HG03139 (cell line): ENCODE results near the gene ADPRHL1.
"Not testable (repeated sequence)": the region's sequence is repeated elsewhere in the genome, so short reads cannot be mapped to it uniquely, and the experiment has no call there.

Source experiments
- ATAC-seq: cut with Tn5 transposase; IDR thresholded peaks from one replicate; pipeline ENCODE4 v1.9.1; 2021; ENCODE audit not compliant: unreplicated experiment

The ADPRHL1 gene

DNA sequence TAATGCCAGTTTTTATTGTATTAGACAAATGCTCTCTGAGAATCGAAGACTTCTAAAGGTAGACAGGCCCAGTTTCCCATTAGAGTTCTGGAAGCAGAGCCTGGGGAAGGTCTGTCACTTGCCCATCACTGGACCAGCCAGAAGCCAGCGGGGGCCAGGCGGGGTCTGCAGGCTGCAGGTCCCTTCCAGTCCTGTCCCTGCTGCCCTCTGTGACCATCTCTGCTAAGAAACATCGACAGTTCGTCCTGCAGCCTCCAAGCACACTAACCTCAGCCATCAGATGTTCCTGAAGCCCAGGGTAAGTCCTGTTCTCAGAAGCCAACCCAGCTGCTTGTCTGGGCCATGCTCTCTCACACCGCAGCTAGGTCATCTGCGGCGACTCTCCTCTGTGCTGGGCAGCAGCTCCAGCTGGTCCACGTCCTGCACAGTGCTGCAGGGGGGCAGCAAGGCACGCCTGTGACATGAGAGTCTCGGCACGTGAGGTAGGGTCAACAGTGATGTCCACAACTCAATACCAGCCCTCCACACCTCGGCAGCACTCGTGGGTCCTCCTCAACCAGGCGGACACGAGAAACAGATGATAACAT lies 2.9 kb upstream of the ADPRHL1 start:
- no peak for ATAC-seq

DNA sequence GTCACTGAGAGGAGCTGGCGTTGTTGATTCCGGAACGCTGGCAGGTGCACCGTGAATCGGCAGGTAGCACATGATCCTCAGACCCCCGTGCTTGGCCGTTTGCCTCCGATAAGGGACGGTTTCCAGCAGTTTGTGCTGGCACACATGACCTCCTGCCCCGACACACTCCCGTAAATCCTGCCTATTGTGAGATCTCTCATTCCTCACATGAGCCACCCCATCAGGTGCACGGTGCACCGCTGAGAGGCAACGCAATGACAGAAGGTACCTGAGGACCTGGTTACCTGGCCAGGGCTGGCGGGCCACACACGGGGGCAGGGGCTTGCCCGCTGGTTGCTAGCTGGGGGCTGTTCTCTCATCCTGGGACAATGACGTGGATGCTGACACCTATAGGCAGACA lies 2.1 kb upstream of the ADPRHL1 start:
- ATAC-seq = no peak

DNA sequence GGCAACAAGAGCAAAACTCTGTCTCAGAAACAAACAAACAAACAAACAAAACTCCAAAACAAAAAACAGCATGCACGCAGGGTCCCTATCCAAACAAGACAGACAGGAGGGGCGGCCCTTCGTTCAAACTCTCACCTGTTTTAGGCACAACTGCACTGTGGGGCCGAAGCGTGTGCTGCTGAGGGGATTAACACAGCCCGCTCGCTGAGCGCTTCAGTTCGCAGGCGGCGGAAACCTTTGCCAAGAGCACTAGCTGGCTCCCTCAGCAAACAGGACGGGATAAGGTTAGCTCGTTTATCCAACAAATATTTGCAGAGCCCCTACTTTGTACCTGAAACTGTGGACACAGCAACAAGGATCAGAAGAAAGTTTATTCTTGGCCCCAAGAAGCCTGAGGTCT lies 1.6 kb upstream of the ADPRHL1 start:
- no peak for ATAC-seq

DNA sequence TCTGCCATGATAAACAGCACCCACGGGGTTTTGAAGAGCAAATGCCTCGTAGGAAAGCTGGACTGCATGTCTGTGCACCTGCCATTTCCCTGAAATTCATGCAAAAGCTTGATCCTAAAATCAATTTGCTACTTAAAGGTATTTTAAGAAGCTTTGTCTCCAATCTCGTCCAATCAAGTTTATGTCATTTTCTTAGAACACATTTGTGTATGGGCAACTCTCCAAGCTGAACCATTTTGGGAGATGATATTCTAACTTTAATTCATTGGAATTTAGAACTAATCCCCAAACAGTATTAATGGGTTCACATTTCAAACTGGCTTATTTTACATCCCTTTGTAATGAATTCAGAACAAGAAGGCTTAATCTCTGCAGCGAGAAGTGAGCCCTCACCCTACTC lies 822 bp downstream of the ADPRHL1 start:
- ATAC-seq = no peak

DNA sequence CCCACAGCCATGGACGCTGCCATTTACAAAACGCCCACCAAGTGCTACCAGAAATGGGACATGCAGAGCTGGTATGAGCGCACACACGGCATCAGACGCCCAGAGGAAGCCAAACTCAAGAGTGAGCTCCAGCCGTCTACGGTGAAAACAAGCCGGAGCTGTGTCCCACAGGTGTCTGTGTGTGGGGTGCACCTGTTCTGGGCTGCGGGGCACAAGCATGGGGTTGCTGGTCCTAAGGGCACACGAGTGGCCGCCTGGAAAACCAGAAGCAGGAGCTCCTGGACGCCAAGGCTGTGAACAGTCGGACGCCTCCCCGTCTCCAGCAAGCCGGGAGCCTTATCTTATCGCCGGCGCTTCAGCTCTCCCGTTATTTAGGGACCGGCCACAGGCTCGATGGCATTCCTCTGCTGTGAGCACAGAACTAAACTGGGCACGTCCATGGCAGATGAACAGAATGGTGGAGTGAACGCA lies 1.3 kb downstream of the ADPRHL1 start:
- no peak for ATAC-seq

DNA sequence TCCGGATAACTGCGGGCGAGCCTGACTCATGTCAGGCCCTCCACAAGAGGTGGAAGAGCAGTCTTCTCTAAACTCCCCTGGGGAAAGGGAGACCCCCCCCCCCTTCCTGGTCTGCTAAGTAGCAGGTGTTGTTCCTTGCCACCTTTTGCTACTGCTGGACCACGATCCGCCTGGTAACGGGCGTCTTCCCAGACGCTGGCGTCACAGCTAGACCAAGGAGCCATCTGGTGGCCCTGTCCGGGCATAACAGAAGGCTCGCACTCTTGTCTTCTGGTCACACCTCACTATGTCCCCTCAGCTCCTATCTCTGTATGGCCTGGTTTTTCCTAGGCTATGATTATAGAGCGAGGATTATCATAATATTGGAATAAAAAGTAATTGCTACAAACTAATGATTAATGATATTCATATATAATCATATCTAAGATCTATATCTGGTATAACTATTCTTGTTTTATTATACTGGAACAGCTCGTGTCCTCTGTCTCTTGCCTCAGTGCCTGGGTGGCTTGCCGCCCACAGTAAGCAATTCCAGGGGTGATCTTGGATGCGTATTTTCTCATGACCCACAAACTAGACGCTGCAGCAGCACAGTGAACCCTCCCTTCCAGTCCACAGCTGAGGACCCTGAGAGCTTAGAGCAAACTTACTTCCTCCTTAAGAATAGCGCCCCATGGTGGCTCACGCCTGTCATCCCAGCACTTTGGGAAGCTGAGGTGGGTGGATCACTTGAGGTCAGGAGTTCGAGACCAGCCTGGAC lies 2.2 kb downstream of the ADPRHL1 start:
- not testable (repeated sequence) for ATAC-seq

DNA sequence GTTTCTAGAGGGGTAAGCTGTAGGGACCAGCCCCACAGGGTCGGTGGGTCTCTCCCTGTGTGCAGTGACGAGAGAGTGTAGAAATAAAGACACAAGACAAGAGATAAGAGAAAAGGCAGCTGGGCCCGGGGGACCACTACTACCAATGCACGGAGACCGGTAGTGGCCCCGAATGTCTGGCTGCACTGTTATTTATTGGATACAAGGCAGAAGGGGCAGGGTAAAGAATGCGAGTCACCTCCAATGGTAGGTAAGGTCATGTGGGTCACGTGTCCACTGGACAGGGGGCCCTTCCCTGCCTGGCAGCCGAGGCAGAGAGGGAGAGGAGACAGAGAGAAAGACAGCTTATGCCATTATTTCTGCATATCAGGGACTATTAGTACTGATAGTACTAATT lies 2.9 kb downstream of the ADPRHL1 start:
- ATAC-seq = not testable (repeated sequence)

DNA sequence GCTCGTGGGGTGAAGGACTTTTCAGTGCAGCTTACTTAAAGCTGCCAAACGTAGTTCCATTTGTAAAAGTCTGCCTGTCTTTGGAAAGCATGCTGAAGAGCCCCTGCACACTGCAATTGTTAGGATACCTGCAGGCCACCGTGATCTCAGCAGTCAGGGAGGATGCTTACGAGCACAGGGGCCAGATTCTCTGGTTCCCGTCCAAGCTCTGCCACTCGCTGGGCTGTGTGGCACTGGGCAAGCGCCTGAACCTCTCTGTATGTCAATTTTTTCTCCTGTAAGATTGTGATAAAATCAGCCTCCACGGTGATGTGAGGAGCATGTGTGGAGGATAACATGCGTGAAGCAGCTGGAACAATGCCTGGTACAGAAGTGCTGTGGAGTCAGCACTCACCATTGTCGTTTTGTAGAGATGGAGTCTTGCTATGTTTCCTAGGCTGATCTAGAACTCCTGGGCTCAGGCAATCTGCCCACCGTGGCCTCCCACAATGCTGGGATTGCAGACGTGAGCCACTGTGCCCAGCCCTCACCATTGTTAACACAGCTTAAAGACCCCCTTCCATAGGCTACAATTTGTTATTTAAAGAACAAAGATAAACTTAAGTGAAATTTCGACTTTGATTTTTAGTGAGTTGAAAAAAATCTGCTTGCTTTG lies 3.5 kb downstream of the ADPRHL1 start:
- ATAC-seq = no peak

DNA sequence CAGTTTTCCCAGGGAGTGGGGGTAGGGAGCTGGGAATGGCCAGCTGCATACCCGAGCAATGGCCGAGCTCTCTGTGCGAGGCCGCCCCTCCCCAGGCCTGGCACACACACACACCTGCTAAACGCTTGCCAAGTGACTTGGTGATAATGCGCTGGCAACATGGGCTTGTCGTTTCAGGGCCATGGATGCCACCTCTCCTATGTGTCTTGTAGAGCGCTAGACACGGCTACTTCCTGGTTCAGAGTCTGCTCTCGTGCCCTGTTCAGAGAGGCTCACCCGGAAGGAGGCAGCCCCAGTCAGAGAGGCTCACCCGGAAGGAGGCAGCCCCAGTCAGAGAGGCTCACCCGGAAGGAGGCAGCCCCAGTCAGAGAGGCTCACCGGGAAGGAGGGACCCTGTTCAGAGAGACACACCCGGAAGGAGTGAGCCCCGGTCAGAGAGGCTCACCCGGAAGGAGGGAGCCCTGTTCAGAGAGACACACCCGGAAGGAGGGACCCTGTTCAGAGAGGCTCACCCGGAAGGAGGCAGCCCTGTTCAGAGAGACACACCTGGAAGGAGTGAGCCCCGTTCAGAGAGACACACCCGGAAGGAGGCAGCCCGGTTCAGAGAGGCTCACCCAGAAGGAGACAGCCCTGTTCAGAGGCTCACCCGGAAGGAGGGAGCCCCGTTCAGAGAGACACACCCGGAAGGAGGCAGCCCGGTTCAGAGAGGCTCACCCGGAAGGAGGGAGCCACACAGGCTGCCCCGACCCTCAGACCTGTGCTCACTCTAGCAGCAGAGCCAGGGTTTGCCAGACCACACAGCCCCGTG lies 4.2 kb downstream of the ADPRHL1 start:
- ATAC-seq = no peak

DNA sequence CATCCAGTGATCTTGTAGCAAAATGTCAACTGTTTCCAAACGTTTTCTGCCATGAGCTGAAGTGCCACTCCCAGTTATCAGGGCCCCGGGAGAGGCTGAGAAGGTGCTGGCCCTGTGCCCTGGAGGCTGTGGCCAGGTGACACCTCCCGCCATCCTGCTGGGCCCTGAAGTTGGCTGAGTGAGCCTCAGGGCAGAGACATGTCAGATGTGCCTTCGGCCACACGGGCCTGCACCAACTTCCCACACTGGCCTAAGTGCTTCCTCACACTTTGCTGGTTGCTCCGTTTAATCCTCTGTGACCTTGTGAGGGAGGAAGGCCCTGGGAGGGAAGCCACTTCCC lies 4.8 kb downstream of the ADPRHL1 start:
- no peak for ATAC-seq

DNA sequence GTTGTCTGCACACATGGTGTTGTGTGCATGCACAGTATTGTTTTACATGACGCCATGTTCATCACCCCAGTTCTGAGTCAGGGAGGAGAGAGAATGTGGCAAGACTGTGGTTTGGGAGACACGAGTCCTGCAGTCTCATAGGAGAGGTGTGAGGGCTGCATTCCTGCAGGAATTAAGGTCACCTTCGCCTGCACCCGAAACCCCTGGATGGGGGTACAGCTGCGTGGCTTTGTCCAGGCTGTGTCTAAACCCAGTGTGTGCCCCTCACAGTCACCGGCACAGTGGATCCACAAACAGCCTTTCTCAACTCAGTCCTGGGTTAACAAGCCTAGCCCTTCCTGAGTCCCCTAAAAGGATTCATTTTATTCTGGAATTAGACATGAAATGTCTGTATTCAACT lies 5.7 kb downstream of the ADPRHL1 start:
- ATAC-seq = no peak

DNA sequence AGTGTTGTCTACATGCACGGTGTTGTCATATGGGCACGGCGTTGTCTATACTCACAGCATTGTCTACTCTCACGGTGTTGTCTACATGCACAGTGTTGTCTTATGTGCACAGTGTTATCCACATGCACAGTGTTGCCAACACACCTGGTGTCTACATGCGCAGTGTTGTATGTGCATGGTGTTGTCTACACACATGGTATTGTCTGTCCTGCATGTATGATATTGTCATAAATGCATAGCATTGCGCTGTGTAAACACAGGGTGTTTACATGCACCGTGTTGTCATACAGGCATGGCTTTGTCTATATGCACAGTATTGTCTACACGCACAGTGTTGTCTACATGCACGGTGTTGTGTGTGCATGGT lies 6.8 kb downstream of the ADPRHL1 start:
- ATAC-seq = no peak

DNA sequence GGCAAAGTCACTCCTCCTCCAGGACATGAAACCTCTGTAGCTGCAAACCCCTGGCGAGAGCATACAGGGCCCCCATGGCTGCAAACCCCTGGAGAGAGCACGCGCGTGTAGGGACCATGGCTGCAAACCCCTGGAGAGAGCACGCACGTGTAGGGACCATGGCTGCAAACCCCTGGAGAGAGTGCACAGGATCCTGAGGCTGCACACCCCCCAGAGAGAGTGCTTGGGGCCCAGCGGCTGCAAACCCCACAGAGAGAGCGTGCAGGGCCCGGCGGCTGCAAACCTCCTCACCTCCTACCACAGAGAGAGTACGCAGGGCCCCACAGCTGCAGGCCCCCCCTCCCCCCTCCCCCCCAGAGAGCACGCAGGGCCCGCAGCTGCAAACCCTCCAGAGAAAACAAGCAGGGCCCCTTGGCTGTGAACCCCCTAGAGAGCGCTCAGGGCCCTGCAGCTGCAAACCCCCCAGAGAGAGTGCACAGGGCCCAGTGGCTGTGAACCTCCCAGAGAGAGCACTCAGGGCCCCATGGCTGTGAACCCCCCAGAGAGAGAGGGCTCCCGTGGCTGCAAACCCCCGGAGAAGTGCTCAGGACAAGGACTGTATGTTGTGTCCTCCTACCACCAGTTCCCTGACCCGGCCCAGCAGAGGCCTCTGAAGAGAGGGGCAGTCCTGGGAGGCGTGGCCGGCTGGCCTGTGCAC lies 7.3 kb downstream of the ADPRHL1 start:
- ATAC-seq = no peak

DNA sequence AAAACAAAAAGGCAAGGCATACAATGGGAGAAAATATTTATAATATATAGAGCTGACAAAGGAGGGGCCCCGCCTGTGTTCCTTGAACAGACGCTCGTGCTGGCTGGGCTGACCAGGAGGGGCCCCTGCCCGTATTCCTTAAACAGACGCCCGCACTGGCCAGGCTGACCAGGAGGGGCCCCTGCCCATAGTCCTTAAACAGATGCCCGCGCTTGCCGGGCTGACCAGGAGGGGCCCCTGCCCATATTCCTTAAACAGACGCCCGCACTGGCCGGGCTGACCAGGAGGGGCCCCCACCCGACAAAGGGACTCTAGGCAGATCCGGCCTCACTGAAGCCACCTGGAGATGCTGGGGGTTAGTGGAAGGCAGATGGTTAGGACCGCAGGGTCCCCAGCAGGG lies 9.3 kb downstream of the ADPRHL1 start:
- ATAC-seq = no peak

DNA sequence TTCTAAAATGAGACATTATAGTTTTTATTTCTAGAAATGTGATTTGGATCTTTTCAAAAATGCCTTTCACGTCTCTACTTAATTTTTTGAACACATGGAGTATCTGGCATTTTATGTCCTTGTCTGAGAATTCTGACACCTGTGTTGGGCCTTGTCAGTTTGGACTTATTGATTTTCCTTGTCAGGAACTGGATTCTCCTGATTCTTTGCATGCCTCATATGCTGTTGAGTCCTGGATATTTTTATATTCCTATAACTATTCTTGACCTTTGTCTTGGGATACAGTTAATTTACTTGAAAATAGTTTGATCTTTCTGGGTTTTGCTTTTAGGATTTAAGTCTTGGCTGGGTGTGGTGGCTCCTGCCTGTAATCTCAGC lies 10.3 kb downstream of the ADPRHL1 start:
- no peak for ATAC-seq

DNA sequence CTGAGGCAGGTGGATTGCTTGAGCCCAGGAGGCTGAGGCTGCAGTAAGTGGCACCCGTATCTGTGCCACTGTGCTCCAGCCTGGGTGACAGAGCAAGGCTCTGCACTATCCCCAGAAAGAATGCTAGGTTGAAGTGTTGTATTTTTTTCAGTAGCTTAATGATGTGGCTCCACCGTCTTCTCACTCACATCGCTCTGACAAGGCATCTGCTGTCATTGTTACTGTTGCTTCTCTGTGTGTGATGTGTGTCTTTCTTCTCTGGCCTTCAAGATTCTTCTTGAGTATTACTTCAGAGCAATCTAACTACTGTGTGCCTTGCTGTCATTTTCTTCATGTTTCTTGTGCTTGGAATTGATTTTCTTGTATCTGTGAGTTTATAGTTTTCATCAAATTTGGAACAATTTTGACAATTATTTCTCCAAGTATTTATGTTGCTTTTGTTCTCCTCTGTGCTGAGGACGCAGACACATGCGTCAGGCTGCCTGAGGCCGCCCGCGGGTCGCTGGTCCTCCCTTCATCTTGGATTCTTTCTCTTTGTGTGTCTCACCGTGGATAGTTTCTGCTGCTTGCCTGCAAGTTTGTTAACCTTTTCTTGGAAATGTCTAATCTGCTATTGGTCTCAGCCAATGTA lies 10.8 kb downstream of the ADPRHL1 start:
- ATAC-seq = no peak

DNA sequence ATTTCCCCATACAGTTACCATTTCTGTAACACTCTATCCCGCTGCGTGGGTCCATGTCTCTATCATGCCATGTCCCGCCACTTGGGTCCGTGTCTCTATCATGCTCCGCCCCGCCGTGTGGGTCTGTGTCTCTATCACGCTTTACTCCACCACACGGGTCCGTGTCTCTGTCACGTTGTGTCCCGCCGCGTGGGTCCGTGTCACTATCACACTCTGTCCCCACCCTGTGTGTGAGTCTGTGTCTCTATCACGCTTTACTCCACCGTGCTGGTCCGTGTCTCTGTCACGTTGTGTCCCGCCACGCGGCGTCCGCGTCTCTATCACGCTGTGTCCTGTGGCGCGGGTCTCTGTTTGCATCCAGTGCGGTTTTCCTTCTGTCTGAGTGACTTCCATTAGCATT lies 11.6 kb downstream of the ADPRHL1 start:
- ATAC-seq = no peak

DNA sequence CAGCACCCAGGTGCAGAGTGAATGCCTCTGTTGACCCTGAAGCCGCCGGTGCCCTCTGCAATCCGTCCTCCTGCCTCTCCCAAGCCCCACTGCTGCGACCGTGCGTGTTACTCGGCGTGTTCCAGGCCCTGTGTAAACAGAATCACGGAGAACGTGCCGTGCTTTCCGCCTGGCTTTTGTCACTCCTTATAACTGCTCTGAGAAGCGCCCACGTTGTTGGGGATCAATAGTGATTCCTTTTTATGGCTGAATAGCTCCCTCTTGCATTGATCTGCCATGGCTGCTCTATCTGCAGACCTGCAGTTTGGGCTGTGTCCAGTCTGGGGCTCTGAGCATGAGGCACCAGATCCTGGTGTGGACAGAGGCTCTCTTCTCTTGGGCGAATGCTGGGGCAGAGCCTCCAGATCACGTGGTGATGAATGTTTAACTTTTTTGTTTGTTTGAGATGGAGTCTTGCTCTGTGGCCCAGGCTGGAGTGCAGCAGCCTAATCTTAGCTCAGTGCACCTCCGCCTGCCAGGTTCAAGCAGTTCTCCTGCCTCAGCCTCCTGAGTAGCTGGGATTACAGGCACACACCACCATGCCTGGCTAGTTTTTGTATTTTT lies 15.8 kb downstream of the ADPRHL1 start:
- ATAC-seq = no peak

DNA sequence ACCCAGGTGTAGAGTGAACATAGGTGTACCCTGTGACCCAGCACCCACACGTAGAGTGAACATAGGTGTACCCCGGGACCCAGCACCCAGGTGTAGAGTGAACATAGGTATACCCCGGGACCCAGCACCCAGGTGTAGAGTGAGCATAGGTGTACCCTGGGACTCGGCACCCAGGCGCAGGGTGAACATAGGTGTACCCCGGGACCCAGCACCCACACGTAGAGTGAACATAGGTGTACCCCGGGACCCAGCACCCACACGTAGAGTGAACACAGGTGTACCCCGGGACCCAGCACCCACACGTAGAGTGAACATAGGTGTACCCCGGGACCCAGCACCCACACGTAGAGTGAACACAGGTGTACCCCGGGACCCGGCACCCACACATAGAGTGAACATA lies 16.4 kb downstream of the ADPRHL1 start:
- ATAC-seq = not testable (repeated sequence)

DNA sequence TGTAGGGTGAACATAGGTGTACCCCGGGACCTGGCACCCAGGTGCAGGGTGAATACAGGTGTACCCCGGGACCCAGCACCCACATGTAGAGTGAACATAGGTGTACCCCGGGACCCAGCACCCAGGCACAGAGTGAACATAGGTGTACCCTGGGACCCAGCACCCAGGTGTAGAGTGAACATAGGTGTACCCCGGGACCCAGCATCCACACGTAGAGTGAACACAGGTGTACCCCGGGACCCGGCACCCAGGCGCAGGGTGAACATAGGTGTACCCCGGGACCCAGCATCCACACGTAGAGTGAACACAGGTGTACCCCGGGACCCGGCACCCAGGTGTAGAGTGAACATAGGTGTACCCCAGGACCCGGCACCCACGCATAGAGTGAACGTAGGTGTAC lies 17.4 kb downstream of the ADPRHL1 start:
- not testable (repeated sequence) for ATAC-seq
